Liver (tissue), 9 donors: ENCODE measurements around the gene KRTAP9-4. TPM values are rescaled to one million over a fixed set of nuclear protein-coding genes. Genes with fewer than 3 reads are reported as not detected.

ENCODE experiments used
- DNase-seq: peaks from one replicate; pipeline ENCODE4 v3.0.0-alpha.2; 2017; ENCODE audit warnings: low spot score
- H3K27ac ChIP-seq, 2 donors: one replicate each; pipeline ENCODE4 v1.7.0; 2013; ENCODE audit warnings: inconsistent platforms in 2 of 2, low read length in 2 of 2, control low read depth in 1 of 2, low read depth in 1 of 2, mild to moderate bottlenecking in 1 of 2
- H3K27me3 ChIP-seq, 4 donors: one replicate each; pipeline versions ENCODE4 v1.6.1 to v1.7.0; 2013; ENCODE audit warnings: low read length in 3 of 4, inconsistent platforms in 1 of 4, mild to moderate bottlenecking in 1 of 4, moderate library complexity in 1 of 4; ENCODE audit not compliant: control insufficient read depth in 4 of 4, insufficient read depth in 4 of 4
- H3K36me3 ChIP-seq, 4 donors: one replicate each; pipeline versions ENCODE4 v1.6.1 to v1.7.0; 2013; ENCODE audit warnings: low read length in 3 of 4, mild to moderate bottlenecking in 3 of 4, low read depth in 1 of 4, moderate library complexity in 1 of 4; ENCODE audit not compliant: control insufficient read depth in 4 of 4, insufficient read depth in 3 of 4
- H3K4me1 ChIP-seq, 4 donors: one replicate each; pipeline versions ENCODE4 v1.6.1 to v1.7.0; 2013; ENCODE audit warnings: low read length in 3 of 4, mild to moderate bottlenecking in 3 of 4, moderate library complexity in 1 of 4; ENCODE audit not compliant: control insufficient read depth in 4 of 4, insufficient read depth in 4 of 4
- H3K4me3 ChIP-seq, 3 donors: one replicate each; pipeline versions ENCODE4 v1.6.1 to v1.7.0; 2013; ENCODE audit warnings: low read length in 3 of 3, control low read depth in 1 of 3, low read depth in 1 of 3, mild to moderate bottlenecking in 1 of 3
- H3K9ac ChIP-seq, 2 donors: one replicate each; pipeline ENCODE4 v1.7.0; 2013; ENCODE audit warnings: low read length in 2 of 2, mild to moderate bottlenecking in 2 of 2, moderate library complexity in 2 of 2, control low read depth in 1 of 2, low read depth in 1 of 2
- H3K9me3 ChIP-seq, 4 donors: one replicate each; pipeline versions ENCODE4 v1.6.1 to v1.7.0; 2013; ENCODE audit warnings: low read length in 3 of 4; ENCODE audit not compliant: control insufficient read depth in 4 of 4
- CTCF ChIP-seq: fragments of 150-350 bp; IDR thresholded peaks from 2 replicates; pipeline ENCODE4 v1.5.1; 2017; ENCODE audit warnings: improper control_type of control experiment, low read depth, low read length; ENCODE audit not compliant: missing input control
- EGR1 ChIP-seq, 2 donors: IDR thresholded peaks; 2 replicates each; pipeline ENCODE4 v1.6.1; 2016 to 2018; ENCODE audit warnings: antibody characterized with exemption in 2 of 2, low read depth in 2 of 2
- FOXA1 ChIP-seq: IDR thresholded peaks from 2 replicates; pipeline ENCODE4 v1.6.1; 2016; ENCODE audit warnings: antibody characterized with exemption
- FOXA2 ChIP-seq: IDR thresholded peaks from 2 replicates; pipeline ENCODE4 v1.6.1; 2016; ENCODE audit warnings: antibody characterized with exemption
- GABPA ChIP-seq, 2 donors: IDR thresholded peaks in 1 of 2; conservative IDR thresholded peaks in 1 of 2; 2 replicates each; pipeline ENCODE4 v1.6.1; 2016; ENCODE audit warnings: antibody characterized with exemption in 2 of 2, mild to moderate bottlenecking in 1 of 2, moderate library complexity in 1 of 2
- HNF4A ChIP-seq, 2 donors: conservative IDR thresholded peaks; 2 replicates each; pipeline ENCODE4 v1.6.1; 2016; ENCODE audit warnings: antibody characterized with exemption in 2 of 2, mild to moderate bottlenecking in 2 of 2
- HNF4G ChIP-seq: IDR thresholded peaks from 2 replicates; pipeline ENCODE4 v1.6.1; 2016; ENCODE audit warnings: antibody characterized with exemption
- JUND ChIP-seq, 2 donors: IDR thresholded peaks; 2 replicates each; pipeline ENCODE4 v1.6.1; 2016; ENCODE audit warnings: antibody characterized with exemption in 2 of 2
- NR2F2 ChIP-seq: IDR thresholded peaks from 2 replicates; pipeline ENCODE4 v1.6.1; 2016; ENCODE audit warnings: antibody characterized with exemption
- RAD21 ChIP-seq, 2 donors: IDR thresholded peaks; 2 replicates each; pipeline ENCODE4 v1.6.1; 2016; ENCODE audit warnings: antibody characterized with exemption in 2 of 2, mild to moderate bottlenecking in 2 of 2
- REST ChIP-seq: IDR thresholded peaks from 2 replicates; pipeline ENCODE4 v1.6.1; 2016; ENCODE audit warnings: antibody characterized with exemption, mild to moderate bottlenecking
- RXRA ChIP-seq, 2 donors: IDR thresholded peaks; 2 replicates each; pipeline ENCODE4 v1.6.1; 2017 to 2018; ENCODE audit warnings: antibody characterized with exemption in 2 of 2, mild to moderate bottlenecking in 1 of 2
- SP1 ChIP-seq: IDR thresholded peaks from 2 replicates; pipeline ENCODE4 v1.6.1; 2018; ENCODE audit warnings: antibody characterized with exemption, mild to moderate bottlenecking
- TAF1 ChIP-seq: conservative IDR thresholded peaks from 2 replicates; pipeline ENCODE4 v1.6.1; 2016; ENCODE audit warnings: antibody characterized with exemption, mild to moderate bottlenecking
- YY1 ChIP-seq: IDR thresholded peaks from 2 replicates; pipeline ENCODE4 v1.6.1; 2016; ENCODE audit warnings: antibody characterized with exemption, mild to moderate bottlenecking
- WGBS: extraction: QIAGEN DNeasy Blood & Tissue Kit; methylation state at CpG from one replicate; pipeline ENCODE4 v1.1.7; 2013; 5-methylcytosine and 5-hydroxymethylcytosine counted together
- polyA plus RNA-seq, 2 donors: library from polyadenylated mRNA; stranded (reverse) in 1 of 2; unstranded in 1 of 2; fragments of 200-250 nt in 1 of 2; fragments of >200 nt in 1 of 2; fragmentation: Nextera tagmentation in 1 of 2; extraction: Ambion mirVana in 1 of 2; gene quantifications; one replicate each; pipeline versions ENCODE4 v1.2.1 to v1.2.3, GENCODE V29; 2013 to 2015
- total RNA-seq, 2 donors: library from RNA; depleted of rRNA; stranded (reverse); fragments of >200 nt; gene quantifications; one replicate each; pipeline ENCODE4 v1.2.3, GENCODE V29; 2014
- TF ChIP-seq, protein P1 (sequence below): IDR thresholded peaks from 2 replicates; pipeline ENCODE4 v1.6.1; 2016; ENCODE audit warnings: antibody characterized with exemption
- TF ChIP-seq, protein P2 (sequence below): IDR thresholded peaks from 2 replicates; pipeline ENCODE4 v1.6.1; 2016; ENCODE audit warnings: antibody characterized with exemption
- TF ChIP-seq, protein P3 (sequence below): IDR thresholded peaks from 2 replicates; pipeline ENCODE4 v1.6.1; 2016; ENCODE audit warnings: antibody characterized with exemption
- donor health status: healthy.
- donor health status: healthy.
- donor health status: healthy.
- donor health status: healthy.
- donor health status: healthy.

KRTAP9-4 gene
- total and polyA plus RNA-seq, 4 donors: not detected

DNA sequence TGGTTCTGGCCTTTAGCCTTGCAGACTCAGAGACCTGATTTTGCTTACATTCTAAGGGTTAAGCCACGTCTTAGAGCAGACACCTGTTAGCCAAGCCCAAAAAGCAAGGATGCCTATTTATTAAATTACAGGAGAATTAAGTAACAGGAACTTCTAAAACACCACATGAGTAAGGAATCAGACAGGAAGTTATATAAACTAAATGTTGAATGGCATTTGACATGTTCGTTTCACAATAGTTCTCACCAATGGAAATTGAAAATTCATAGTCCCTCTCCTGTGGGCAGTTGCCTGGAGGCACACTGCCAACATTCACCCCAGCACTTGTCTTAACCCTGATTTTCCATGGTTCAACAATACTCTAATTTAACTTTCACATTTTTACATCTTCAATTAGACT is 35.1 kb downstream of the KRTAP9-4 start:
- Histone ChIP-seq H3K27ac (no peak overlapping the region), H3K36me3 (no peaks in the 10 kb centered on the region), H3K9me3 (peaks cover 0 to 3% (median 0%) of the 10 kb centered on the region in 4 donors)

GRCh38 chr17:41287050-41287449 is 37.6 kb downstream of the KRTAP9-4 start:
- no peak overlapping the region for H3K9ac ChIP-seq
- 51% methylated on average over 3 of the region's 3 CpGs for WGBS
- no peaks in the 10 kb centered on the region for H3K9me3 ChIP-seq
- H3K4me1 ChIP-seq: no peaks in the 10 kb centered on the region
- H3K27ac ChIP-seq: no peak overlapping the region
- H3K27me3 ChIP-seq: no peaks in the 10 kb centered on the region
- H3K36me3 ChIP-seq: no peaks in the 10 kb centered on the region
- no peak overlapping the region for H3K4me3 ChIP-seq
- no peak for DNase-seq
- TF ChIP-seq, protein P1, sequence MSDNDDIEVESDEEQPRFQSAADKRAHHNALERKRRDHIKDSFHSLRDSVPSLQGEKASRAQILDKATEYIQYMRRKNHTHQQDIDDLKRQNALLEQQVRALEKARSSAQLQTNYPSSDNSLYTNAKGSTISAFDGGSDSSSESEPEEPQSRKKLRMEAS: no peak
- no peak for TF ChIP-seq JUND (IDR thresholded peaks at IDR 0.05)
- TF ChIP-seq, protein P2, sequence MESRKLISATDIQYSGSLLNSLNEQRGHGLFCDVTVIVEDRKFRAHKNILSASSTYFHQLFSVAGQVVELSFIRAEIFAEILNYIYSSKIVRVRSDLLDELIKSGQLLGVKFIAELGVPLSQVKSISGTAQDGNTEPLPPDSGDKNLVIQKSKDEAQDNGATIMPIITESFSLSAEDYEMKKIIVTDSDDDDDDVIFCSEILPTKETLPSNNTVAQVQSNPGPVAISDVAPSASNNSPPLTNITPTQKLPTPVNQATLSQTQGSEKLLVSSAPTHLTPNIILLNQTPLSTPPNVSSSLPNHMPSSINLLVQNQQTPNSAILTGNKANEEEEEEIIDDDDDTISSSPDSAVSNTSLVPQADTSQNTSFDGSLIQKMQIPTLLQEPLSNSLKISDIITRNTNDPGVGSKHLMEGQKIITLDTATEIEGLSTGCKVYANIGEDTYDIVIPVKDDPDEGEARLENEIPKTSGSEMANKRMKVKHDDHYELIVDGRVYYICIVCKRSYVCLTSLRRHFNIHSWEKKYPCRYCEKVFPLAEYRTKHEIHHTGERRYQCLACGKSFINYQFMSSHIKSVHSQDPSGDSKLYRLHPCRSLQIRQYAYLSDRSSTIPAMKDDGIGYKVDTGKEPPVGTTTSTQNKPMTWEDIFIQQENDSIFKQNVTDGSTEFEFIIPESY: no peak
- no peak for TF ChIP-seq SP1
- no peak for TF ChIP-seq RAD21 (IDR thresholded peaks at IDR 0.05)
- TF ChIP-seq FOXA2: no peak
- no peak for TF ChIP-seq YY1
- no peak for TF ChIP-seq EGR1 (IDR thresholded peaks at IDR 0.05; ENCODE audit: low read depth in 2 of 2)
- no peak for TF ChIP-seq CTCF
- no peak for TF ChIP-seq HNF4G
- TF ChIP-seq FOXA1: no peak
- no peak for TF ChIP-seq TAF1
- TF ChIP-seq, protein P3, sequence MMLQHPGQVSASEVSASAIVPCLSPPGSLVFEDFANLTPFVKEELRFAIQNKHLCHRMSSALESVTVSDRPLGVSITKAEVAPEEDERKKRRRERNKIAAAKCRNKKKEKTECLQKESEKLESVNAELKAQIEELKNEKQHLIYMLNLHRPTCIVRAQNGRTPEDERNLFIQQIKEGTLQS: no peak
- no peak for TF ChIP-seq REST
- TF ChIP-seq NR2F2: no peak
- no peak for TF ChIP-seq GABPA (IDR thresholded peaks at IDR 0.05 in 1 of 2, conservative IDR thresholded peaks at IDR 0.05 in 1 of 2)
- TF ChIP-seq HNF4A (conservative IDR thresholded peaks at IDR 0.05): no peak

More for the DNA sequence above, 35.1 kb downstream of the KRTAP9-4 start:
- TF ChIP-seq RXRA (IDR thresholded peaks at IDR 0.05) (no peak), RAD21 (IDR thresholded peaks at IDR 0.05) (no peak), TAF1 (no peak), REST (no peak), GABPA (IDR thresholded peaks at IDR 0.05 in 1 of 2, conservative IDR thresholded peaks at IDR 0.05 in 1 of 2) (no peak)
- Histone ChIP-seq H3K27me3 (peaks cover 0 to 3% (median 0%) of the 10 kb centered on the region in 4 donors), H3K4me1 (no peaks in the 10 kb centered on the region), H3K9ac (no peak overlapping the region), H3K4me3 (no peak overlapping the region)
- WGBS: 35% methylated on average over 2 of the region's 2 CpGs
- DNase-seq: no peak
